ENCODE measurements around the gene EPB41L1. TPM values are rescaled to one million over a fixed set of nuclear protein-coding genes. Genes with fewer than 3 reads are reported as not detected.
A peak's percentile ranks its signal among the peaks of the same experiment; 100 is the strongest.

EPB41L1 gene
- total RNA-seq, 1 donor from 2014 or later, result 19.6 TPM

- intact Hi-C loops (cut with micrococcal nuclease), result no loop called here
- no peak for DNase-seq
- ATAC-seq, result no peak
Observed at GRCh38 chr20:36207602-36208001, 53.1 kb downstream of the EPB41L1 start.

- no peak for DNase-seq
- no peak for ATAC-seq
- intact Hi-C loops (cut with micrococcal nuclease), result no loop called here
Observed at GRCh38 chr20:36208257-36208656, 53.7 kb downstream of the EPB41L1 start.

- DNase-seq (no peak), ATAC-seq (no peak)
- intact Hi-C loops (cut with micrococcal nuclease), result no loop called here
Observed at GRCh38 chr20:36210436-36211021, 56.0 kb downstream of the EPB41L1 start.

- DNase-seq, result no peak
- intact Hi-C loops (cut with micrococcal nuclease), result no loop called here
- no peak for ATAC-seq
Observed at GRCh38 chr20:36213362-36213761, 58.8 kb downstream of the EPB41L1 start.

- no peak for DNase-seq
- intact Hi-C loops (cut with micrococcal nuclease), result no loop called here
- peak; percentile 60 for ATAC-seq
Observed at GRCh38 chr20:36214684-36215256, 60.2 kb downstream of the EPB41L1 start.

- DNase-seq (no peak), ATAC-seq (no peak)
- intact Hi-C loops (cut with micrococcal nuclease), result no loop called here
Observed at GRCh38 chr20:36215778-36216177, 61.2 kb downstream of the EPB41L1 start.

- DNase-seq (no peak), ATAC-seq (no peak)
- intact Hi-C loops (cut with micrococcal nuclease), result no loop called here
Observed at GRCh38 chr20:36216314-36217025, 61.9 kb downstream of the EPB41L1 start.

- intact Hi-C loops (cut with micrococcal nuclease), result no loop called here
- DNase-seq, result no peak
- no peak for ATAC-seq
Observed at GRCh38 chr20:36217226-36217625, 62.7 kb downstream of the EPB41L1 start.

GRCh38 chr20:36218380-36219064 lies 64.0 kb downstream of the EPB41L1 start:
- intact Hi-C loops (cut with micrococcal nuclease), result no loop called here
- DNase-seq, result no peak
- no peak for ATAC-seq

- DNase-seq, result no peak
- intact Hi-C loops (cut with micrococcal nuclease), result no loop called here
- ATAC-seq, result no peak
Observed at GRCh38 chr20:36219671-36220220, 65.2 kb downstream of the EPB41L1 start.

GRCh38 chr20:36225666-36226065 lies 71.1 kb downstream of the EPB41L1 start:
- DNase-seq (no peak), ATAC-seq (no peak)
- intact Hi-C loops (cut with micrococcal nuclease), result no loop called here

GRCh38 chr20:36228770-36229169 lies 74.2 kb downstream of the EPB41L1 start:
- intact Hi-C loops (cut with micrococcal nuclease), result no loop called here
- ATAC-seq (no peak), DNase-seq (no peak)

GRCh38 chr20:36230019-36230418 lies 75.5 kb downstream of the EPB41L1 start:
- ATAC-seq (no peak), DNase-seq (no peak)
- intact Hi-C loops (cut with micrococcal nuclease), result no loop called here

- DNase-seq, result no peak
- ATAC-seq, result no peak
- intact Hi-C loops (cut with micrococcal nuclease), result no loop called here
Observed at GRCh38 chr20:36231331-36231730, 76.8 kb downstream of the EPB41L1 start.

- ATAC-seq, result no peak
- no peak for DNase-seq
- intact Hi-C loops (cut with micrococcal nuclease), result no loop called here
Observed at GRCh38 chr20:36234771-36235320, 80.3 kb downstream of the EPB41L1 start.

- intact Hi-C loops (cut with micrococcal nuclease), result no loop called here
- peak; percentile 84 for DNase-seq
- peak; percentile 97 for ATAC-seq
Observed at GRCh38 chr20:36235892-36236785, 81.6 kb downstream of the EPB41L1 start, which contains the start of gene AAR2. AAR2 (plus strand) TSS chr20:36236478; CDS start chr20:36239869, 3,391 bp downstream.

GRCh38 chr20:36236786-36237121 lies 82.2 kb downstream of the EPB41L1 start:
- intact Hi-C loops (cut with micrococcal nuclease), result no loop called here
- ATAC-seq (no peak), DNase-seq (no peak)

- intact Hi-C loops (cut with micrococcal nuclease), result no loop called here
- ATAC-seq, result no peak
- no peak for DNase-seq
Observed at GRCh38 chr20:36237477-36237876, 82.9 kb downstream of the EPB41L1 start.

GRCh38 chr20:36238153-36238552 lies 83.6 kb downstream of the EPB41L1 start:
- DNase-seq (no peak), ATAC-seq (no peak)
- intact Hi-C loops (cut with micrococcal nuclease), result no loop called here

Measured in left ventricle myocardium superior (tissue), 1 donor.